GM12892 (cell line): ENCODE data around the gene NOM1.

Source experiments
- POLR2A ChIP-seq: IDR thresholded peaks from 2 replicates; pipeline ENCODE4 v1.6.1; 2011; ENCODE audit warnings: low read depth, low read length, control low read depth
- POLR2AphosphoS5 ChIP-seq: IDR thresholded peaks from 2 replicates; pipeline ENCODE4 v1.6.1; 2011; ENCODE audit warnings: low read depth, low read length, control low read depth
- TAF1 ChIP-seq: IDR thresholded peaks from 2 replicates; pipeline ENCODE4 v1.6.1; 2011; ENCODE audit warnings: low read depth, mild to moderate bottlenecking, control low read depth, low read length, borderline replicate concordance

GRCh38 chr7:157003445-157003755, 53.9 kb downstream of the NOM1 start:
- TF ChIP-seq TAF1 (no peak), POLR2A (no peak), POLR2AphosphoS5 (no peak)
